K562 (cell line): ENCODE results near the gene PPP1R14C. TPM values are rescaled to one million over a fixed set of nuclear protein-coding genes. Genes with fewer than 3 reads are reported as not detected.

Experiments
- AFF1 ChIP-seq, 2 experiments: fragments of 450-650 bp; IDR thresholded peaks; 2 replicates each; pipeline ENCODE4 v1.6.1; 2018; ENCODE audit warnings: mild to moderate bottlenecking in 2 of 2, low read depth in 1 of 2; ENCODE audit not compliant: partially characterized antibody in 2 of 2
- CBFA2T3 ChIP-seq: fragments of 450-650 bp; IDR thresholded peaks from 2 replicates; pipeline ENCODE4 v1.6.1; 2017
- E2F6 ChIP-seq, 2 experiments: IDR thresholded peaks; 2 replicates each; pipeline ENCODE4 v1.6.1; 2011; ENCODE audit warnings: borderline replicate concordance in 1 of 2, control low read depth in 1 of 2, low read depth in 1 of 2, low read length in 1 of 2, mild to moderate bottlenecking in 1 of 2, mixed read lengths in 1 of 2, moderate library complexity in 1 of 2; ENCODE audit not compliant: insufficient read depth in 1 of 2, insufficient read length in 1 of 2, poor library complexity in 1 of 2, severe bottlenecking in 1 of 2; ENCODE audit errors: extremely low read depth in 1 of 2
- HEY1 ChIP-seq: fragments of 250-450 bp; sonication (Bioruptor Pico); IDR thresholded peaks from 2 replicates; pipeline ENCODE4 v1.5.0; 2020; ENCODE audit warnings: mild to moderate bottlenecking, moderate library complexity, borderline replicate concordance
- HMG20B ChIP-seq: fragments of 250-450 bp; sonication (Bioruptor Pico); IDR thresholded peaks from 2 replicates; pipeline ENCODE4 v1.5.0; 2021; ENCODE audit warnings: mild to moderate bottlenecking
- JUN ChIP-seq, 2 experiments: sonication (generic) in 1 of 2; formaldehyde crosslinking in 1 of 2; IDR thresholded peaks; 2 replicates each; pipeline versions ENCODE4 v1.6.1 to v1.8.0; 2012 to 2022; ENCODE audit warnings: borderline replicate concordance in 2 of 2, mild to moderate bottlenecking in 2 of 2, improper control_type of control experiment in 1 of 2, low read depth in 1 of 2, low read length in 1 of 2, missing genetic modification reagents in 1 of 2
- KAT2B ChIP-seq: IDR thresholded peaks from one replicate; pipeline ENCODE4 v1.6.1; 2012; ENCODE audit warnings: low read depth, mild to moderate bottlenecking, control low read depth, inconsistent platforms, low read length, moderate library complexity
- MXI1 ChIP-seq: IDR thresholded peaks from 2 replicates; pipeline ENCODE4 v1.6.1; 2011; ENCODE audit warnings: low read depth, mild to moderate bottlenecking, improper control_type of control experiment, low read length
- MYNN ChIP-seq, 2 experiments: sonication (generic); formaldehyde crosslinking in 1 of 2; IDR thresholded peaks; 2 replicates each; pipeline versions ENCODE4 v1.5.0 to v1.6.1; 2016 to 2020; ENCODE audit warnings: antibody characterized with exemption in 1 of 2, missing genetic modification reagents in 1 of 2
- NEUROD1 ChIP-seq: fragments of 150-350 bp; IDR thresholded peaks from 2 replicates; pipeline ENCODE4 v1.6.1; 2014; ENCODE audit warnings: borderline replicate concordance, low read length, low read depth; ENCODE audit not compliant: partially characterized antibody
- NFE2L1 ChIP-seq: fragments of 450-650 bp; IDR thresholded peaks from 2 replicates; pipeline ENCODE4 v1.6.1; 2016; ENCODE audit warnings: missing genetic modification characterization, low read depth, mild to moderate bottlenecking, missing compliant biosample characterization, moderate library complexity, borderline replicate concordance
- NUFIP1 ChIP-seq: fragments of 450-650 bp; IDR thresholded peaks from 2 replicates; pipeline ENCODE4 v1.6.1; 2018; ENCODE audit not compliant: partially characterized antibody
- RBM15 ChIP-seq: fragments of 200-400 bp; formaldehyde crosslinking; IDR thresholded peaks from 2 replicates; pipeline ENCODE4 v1.6.1; 2018; ENCODE audit warnings: mild to moderate bottlenecking, low read length, moderate library complexity; ENCODE audit not compliant: insufficient read depth
- RNF2 ChIP-seq: sonication (generic); IDR thresholded peaks from 2 replicates; pipeline ENCODE4 v1.6.1; 2016
- SRSF7 ChIP-seq: fragments of 200-400 bp; formaldehyde crosslinking; optimal IDR thresholded peaks from 2 replicates; pipeline ENCODE3; 2017; ENCODE audit warnings: mild to moderate bottlenecking, low read depth, low read length
- TAF7 ChIP-seq: fragments of 450-650 bp; IDR thresholded peaks from 2 replicates; pipeline ENCODE4 v1.6.1; 2016; ENCODE audit warnings: missing genetic modification characterization, missing compliant biosample characterization
- WHSC1 ChIP-seq: IDR thresholded peaks from one replicate; pipeline ENCODE4 v1.6.1; 2012; ENCODE audit warnings: low read length, control low read depth, inconsistent platforms
- ZFP30 ChIP-seq: fragments of 250-450 bp; sonication (Bioruptor Pico); IDR thresholded peaks from 2 replicates; pipeline ENCODE4 v1.8.0; 2022; ENCODE audit warnings: moderate library complexity, mild to moderate bottlenecking, inconsistent platforms, borderline replicate concordance
- ZNF583 ChIP-seq: fragments of 250-450 bp; sonication (Bioruptor Pico); IDR thresholded peaks from 2 replicates; pipeline ENCODE4 v1.4.0; 2020
- polyA plus RNA-seq, 8 experiments: library from polyadenylated mRNA; depleted of rRNA in 4 of 8; stranded (reverse) in 5 of 8; unstranded in 3 of 8; fragments of >200 nt; fragmentation: Nextera tagmentation in 2 of 8; fragmentation: Illumina TruSeq in 1 of 8; extraction: Ambion mirVana in 2 of 8; extraction: Trizol in 1 of 8; gene quantifications; 2 replicates each; pipeline versions ENCODE4 v1.2.1 to v1.2.3, GENCODE V29; 2011 to 2014; ENCODE audit warnings: inconsistent platforms in 1 of 8, missing spikeins in 1 of 8
- total RNA-seq, 7 experiments: library from RNA; depleted of rRNA in 6 of 7; stranded (reverse); fragments of >200 nt in 6 of 7; fragmentation: Illumina TruSeq in 2 of 7; extraction: Trizol in 2 of 7; gene quantifications; 2 replicates each; pipeline versions ENCODE4 v1.2.1 to v1.2.3, GENCODE V29; 2011 to 2021; ENCODE audit warnings: low replicate concordance in 1 of 7

Gene PPP1R14C
- total and polyA plus RNA-seq, 9 of the 15 experiments (the other 6 are each of a cell fraction or from before 2014, with no cell fraction given): 4.5 to 16.6 (median 11.9) TPM

GRCh38 chr6:150251566-150252186 lies 108.8 kb downstream of the PPP1R14C start (continued):
- no peak for TF ChIP-seq E2F6 (IDR thresholded peaks at IDR 0.05; ENCODE audit: borderline replicate concordance in 1 of 2, extremely low read depth in 1 of 2, insufficient read depth in 1 of 2, insufficient read length in 1 of 2, low read depth in 1 of 2, low read length in 1 of 2, poor library complexity in 1 of 2, severe bottlenecking in 1 of 2)
- TF ChIP-seq KAT2B: no peak
- no peak for TF ChIP-seq JUN (IDR thresholded peaks at IDR 0.05; ENCODE audit: borderline replicate concordance, low read depth, low read length)
- no peak for TF ChIP-seq JUN (CRISPR knock-in tag; IDR thresholded peaks at IDR 0.05; ENCODE audit: borderline replicate concordance)
- no peak for TF ChIP-seq MXI1
- TF ChIP-seq AFF1 (IDR thresholded peaks at IDR 0.05; ENCODE audit: low read depth in 1 of 2, partially characterized antibody in 2 of 2): no peak
- TF ChIP-seq SRSF7: no peak
- no peak for TF ChIP-seq NUFIP1
- TF ChIP-seq NFE2L1: no peak
- TF ChIP-seq MYNN (IDR thresholded peaks at IDR 0.05): no peak
- no peak for TF ChIP-seq MYNN (CRISPR knock-in tag; IDR thresholded peaks at IDR 0.05)
- TF ChIP-seq ZNF583: no peak
- no peak for TF ChIP-seq HEY1 (CRISPR knock-in tag)
- no peak for TF ChIP-seq ZFP30 (CRISPR knock-in tag)
- peak; percentile 55 for TF ChIP-seq CBFA2T3
- no peak for TF ChIP-seq HMG20B (CRISPR knock-in tag)
- no peak for TF ChIP-seq RBM15
- no peak for TF ChIP-seq WHSC1
- TF ChIP-seq TAF7 (tag): no peak
- no peak for TF ChIP-seq NEUROD1
- no peak for TF ChIP-seq RNF2
